Keratinocyte (primary cell): ENCODE measurements around the gene KCTD8. TPM values are rescaled to one million over a fixed set of nuclear protein-coding genes. Genes with fewer than 3 reads are reported as not detected.

ENCODE experiments used
- DNase-seq: peaks from one replicate; pipeline ENCODE4 v3.0.0-alpha.2; 2011; ENCODE audit warnings: low read depth, missing footprints, low spot score
- FAIRE-seq: peaks from 2 replicates; lab custom pipeline; 2011; peaks lifted over from hg19 to GRCh38; lab: Jason Lieb, UNC
- H2AFZ ChIP-seq: 2 replicates; pipeline ENCODE4 v1.6.0; 2012; ENCODE audit warnings: low read length, control low read depth, inconsistent platforms; ENCODE audit not compliant: control insufficient read depth
- H3K27ac ChIP-seq: 2 replicates; pipeline ENCODE4 v1.5.1; 2011; ENCODE audit warnings: low read length; ENCODE audit not compliant: control insufficient read depth, insufficient read depth
- H3K27me3 ChIP-seq: 3 replicates; pipeline ENCODE4 v1.6.0; 2011; ENCODE audit warnings: low read length; ENCODE audit not compliant: control insufficient read depth, insufficient read depth; ENCODE audit errors: extremely low read depth
- H3K36me3 ChIP-seq, 2 experiments: 2 replicates in 1 of 2; 3 replicates in 1 of 2; pipeline ENCODE4 v1.5.1; 2011; ENCODE audit warnings: low read length in 2 of 2, mild to moderate bottlenecking in 1 of 2; ENCODE audit not compliant: control insufficient read depth in 2 of 2, insufficient read depth in 2 of 2; ENCODE audit errors: extremely low read depth in 1 of 2
- H3K4me1 ChIP-seq: 3 replicates; pipeline ENCODE4 v1.5.1; 2011; ENCODE audit warnings: low read length; ENCODE audit not compliant: control insufficient read depth, insufficient read depth; ENCODE audit errors: extremely low read depth
- H3K4me2 ChIP-seq: 3 replicates; pipeline ENCODE4 v1.6.0; 2011; ENCODE audit warnings: low read depth, low read length; ENCODE audit not compliant: control insufficient read depth, insufficient read depth; ENCODE audit errors: extremely low read depth
- H3K4me3 ChIP-seq, 3 experiments: fragments of 200-600 bp in 1 of 3; sonication (generic) in 1 of 3; 2 replicates in 2 of 3; 3 replicates in 1 of 3; pipeline ENCODE4 v1.5.1; 2011 to 2016; ENCODE audit warnings: low read length in 3 of 3, mild to moderate bottlenecking in 3 of 3, control low read depth in 2 of 3, inconsistent platforms in 1 of 3, low read depth in 1 of 3, mixed read lengths in 1 of 3, mixed run types in 1 of 3, moderate library complexity in 1 of 3; ENCODE audit not compliant: control insufficient read depth in 2 of 3, insufficient read depth in 2 of 3; ENCODE audit errors: extremely low read depth in 1 of 3
- H3K79me2 ChIP-seq: 2 replicates; pipeline ENCODE4 v1.6.0; 2012; ENCODE audit warnings: low read length; ENCODE audit not compliant: control insufficient read depth, insufficient read depth
- H3K9ac ChIP-seq: 3 replicates; pipeline ENCODE4 v1.6.0; 2011; ENCODE audit warnings: low read length; ENCODE audit not compliant: control insufficient read depth, insufficient read depth; ENCODE audit errors: extremely low read depth
- H3K9me1 ChIP-seq: 3 replicates; pipeline ENCODE4 v1.6.0; 2011; ENCODE audit warnings: low read length; ENCODE audit not compliant: control insufficient read depth, insufficient read depth; ENCODE audit errors: extremely low read depth
- H3K9me3 ChIP-seq: 2 replicates; pipeline ENCODE4 v1.5.1; 2012; ENCODE audit warnings: low read depth, low read length; ENCODE audit not compliant: control insufficient read depth
- H4K20me1 ChIP-seq: 3 replicates; pipeline ENCODE4 v1.6.0; 2011; ENCODE audit warnings: low read length; ENCODE audit not compliant: control insufficient read depth, insufficient read depth; ENCODE audit errors: extremely low read depth
- EZH2 ChIP-seq: IDR thresholded peaks from one replicate; pipeline ENCODE4 v1.6.1; 2012; ENCODE audit warnings: inconsistent platforms, mild to moderate bottlenecking, low read length, moderate library complexity
- dilution Hi-C: fragments of 300-500 bp; cut with MboI; formaldehyde crosslinking; loops from one replicate; pipeline ENCODE4 v1.7.0; 2020; ENCODE audit warnings: low sequenced_read_pairs; ENCODE audit not compliant: extremely low pct_ligation_motif_present
- polyA plus RNA-seq, 5 experiments: library from polyadenylated mRNA; depleted of rRNA in 3 of 5; stranded (reverse) in 3 of 5; stranded (forward) in 1 of 5; unstranded in 1 of 5; fragments of >200 nt; gene quantifications; 1 replicate in 1 of 5; 2 replicates in 3 of 5; 3 replicates in 1 of 5; pipeline versions ENCODE4 v1.2.1 to v1.2.3, GENCODE V29; 2011 to 2012; ENCODE audit warnings: missing spikeins in 2 of 5, low read depth in 1 of 5, low replicate concordance in 1 of 5
- TF ChIP-seq, protein P1 (sequence below), 3 experiments: IDR thresholded peaks in 1 of 3; conservative IDR thresholded peaks in 1 of 3; optimal IDR thresholded peaks in 1 of 3; 2 replicates in 2 of 3; 3 replicates in 1 of 3; pipeline versions ENCODE3 to v1.5.1; 2011; ENCODE audit warnings: low read length in 3 of 3, mild to moderate bottlenecking in 3 of 3, moderate library complexity in 2 of 3, control low read depth in 1 of 3, inconsistent platforms in 1 of 3; ENCODE audit not compliant: insufficient read depth in 2 of 3; ENCODE audit errors: extremely low read depth in 1 of 3

Gene KCTD8
- polyA plus RNA-seq, 1 donor (not counting 4 experiments of a cell fraction or from before 2014, with no cell fraction given), result 0.97 TPM

DNA sequence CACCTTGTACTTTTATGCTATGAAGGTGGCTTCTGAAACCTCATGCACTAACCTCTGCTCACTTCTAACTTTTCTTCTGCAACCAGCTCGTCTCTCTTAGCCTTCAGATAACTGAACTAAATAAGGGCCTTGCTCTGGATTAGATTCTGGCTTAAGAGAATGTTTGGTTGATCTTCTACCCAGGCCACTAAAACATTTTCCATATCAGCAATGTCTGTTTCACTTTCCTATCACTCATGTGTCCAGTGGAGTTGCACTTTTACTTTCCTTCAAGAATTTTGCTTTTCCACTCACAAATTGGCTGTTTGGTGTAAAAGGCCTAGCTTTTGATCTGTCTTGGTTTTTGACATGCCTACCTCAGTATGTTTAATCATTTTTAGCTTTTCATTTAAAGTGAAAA lies 105.8 kb downstream of the KCTD8 start:
- dilution Hi-C loops, result no loop called here

DNA sequence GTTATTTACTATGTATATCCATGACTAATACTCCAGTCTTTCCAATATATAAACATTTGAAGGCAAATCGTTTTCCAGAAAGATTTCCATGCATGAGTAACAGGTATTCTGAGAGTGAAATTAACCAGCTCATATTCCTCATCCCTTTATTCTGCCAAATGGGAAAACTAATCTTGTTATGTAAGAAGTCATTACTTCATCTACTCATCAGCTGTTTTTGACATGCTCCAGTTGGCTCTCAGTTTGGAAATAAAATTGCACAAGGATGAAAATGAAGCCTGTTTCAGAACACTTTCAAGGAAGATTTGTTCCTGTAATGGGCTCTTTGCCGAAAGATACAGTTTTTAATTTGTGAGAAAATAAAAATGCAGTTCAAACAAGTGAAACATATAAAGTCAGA lies 121.9 kb downstream of the KCTD8 start:
- no peaks in the 10 kb centered on the region for H3K27me3 ChIP-seq
- H3K36me3 ChIP-seq, result no peaks in the 10 kb centered on the region
- no peaks in the 10 kb centered on the region for H3K79me2 ChIP-seq
- H4K20me1 ChIP-seq, result no peaks in the 10 kb centered on the region
- FAIRE-seq, result no peak
- no peaks in the 10 kb centered on the region for H3K9me3 ChIP-seq
- H3K4me1 ChIP-seq, result no peaks in the 10 kb centered on the region
- no peaks in the 10 kb centered on the region for H3K9me1 ChIP-seq
- H3K4me2 ChIP-seq, result no peak overlapping the region
- dilution Hi-C loops, result no loop called here
- H2AFZ ChIP-seq, result no peak overlapping the region
- no peak overlapping the region for H3K27ac ChIP-seq
- TF ChIP-seq, protein P1, sequence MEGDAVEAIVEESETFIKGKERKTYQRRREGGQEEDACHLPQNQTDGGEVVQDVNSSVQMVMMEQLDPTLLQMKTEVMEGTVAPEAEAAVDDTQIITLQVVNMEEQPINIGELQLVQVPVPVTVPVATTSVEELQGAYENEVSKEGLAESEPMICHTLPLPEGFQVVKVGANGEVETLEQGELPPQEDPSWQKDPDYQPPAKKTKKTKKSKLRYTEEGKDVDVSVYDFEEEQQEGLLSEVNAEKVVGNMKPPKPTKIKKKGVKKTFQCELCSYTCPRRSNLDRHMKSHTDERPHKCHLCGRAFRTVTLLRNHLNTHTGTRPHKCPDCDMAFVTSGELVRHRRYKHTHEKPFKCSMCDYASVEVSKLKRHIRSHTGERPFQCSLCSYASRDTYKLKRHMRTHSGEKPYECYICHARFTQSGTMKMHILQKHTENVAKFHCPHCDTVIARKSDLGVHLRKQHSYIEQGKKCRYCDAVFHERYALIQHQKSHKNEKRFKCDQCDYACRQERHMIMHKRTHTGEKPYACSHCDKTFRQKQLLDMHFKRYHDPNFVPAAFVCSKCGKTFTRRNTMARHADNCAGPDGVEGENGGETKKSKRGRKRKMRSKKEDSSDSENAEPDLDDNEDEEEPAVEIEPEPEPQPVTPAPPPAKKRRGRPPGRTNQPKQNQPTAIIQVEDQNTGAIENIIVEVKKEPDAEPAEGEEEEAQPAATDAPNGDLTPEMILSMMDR (optimal IDR thresholded peaks at IDR 0.05 in 1 of 3, IDR thresholded peaks at IDR 0.05 in 1 of 3, conservative IDR thresholded peaks at IDR 0.05 in 1 of 3; ENCODE audit: extremely low read depth in 1 of 3, insufficient read depth in 2 of 3, low read length in 3 of 3), result no peak
- TF ChIP-seq EZH2, result no peak
- H3K4me3 ChIP-seq, result no peak overlapping the region
- DNase-seq, result no peak
- H3K9ac ChIP-seq, result no peak overlapping the region

More for the DNA sequence above, 105.8 kb downstream of the KCTD8 start:
- H3K79me2 ChIP-seq, result no peaks in the 10 kb centered on the region
- no peak overlapping the region for H3K4me3 ChIP-seq
- TF ChIP-seq EZH2, result no peak
- TF ChIP-seq, protein P1 (optimal IDR thresholded peaks at IDR 0.05 in 1 of 3, IDR thresholded peaks at IDR 0.05 in 1 of 3, conservative IDR thresholded peaks at IDR 0.05 in 1 of 3; ENCODE audit: extremely low read depth in 1 of 3, insufficient read depth in 2 of 3, low read length in 3 of 3), result no peak
- DNase-seq, result no peak
- H3K4me2 ChIP-seq, result no peak overlapping the region
- no peak overlapping the region for H3K27ac ChIP-seq
- H3K9me1 ChIP-seq, result no peaks in the 10 kb centered on the region
- no peaks in the 10 kb centered on the region for H3K9me3 ChIP-seq
- H2AFZ ChIP-seq, result no peak overlapping the region
- no peaks in the 10 kb centered on the region for H3K4me1 ChIP-seq
- no peak for FAIRE-seq
- no peak overlapping the region for H3K9ac ChIP-seq
- no peaks in the 10 kb centered on the region for H4K20me1 ChIP-seq
- no peaks in the 10 kb centered on the region for H3K27me3 ChIP-seq
- no peaks in the 10 kb centered on the region for H3K36me3 ChIP-seq
